B cell (primary cell): ENCODE data around the gene SLC39A13. TPM values are rescaled to one million over a fixed set of nuclear protein-coding genes. Genes with fewer than 3 reads are reported as not detected.

ENCODE experiments used
- ATAC-seq: fragments of 200-7000 bp; cut with Tn5 transposase; one replicate; pipeline ENCODE4 v1.10.0; 2021; ENCODE audit warnings: low read depth, mild to moderate bottlenecking, moderate number of reproducible peaks, moderate library complexity
- CTCF ChIA-PET: fragments of 350-600 bp; sonication (Branson Sonifier 250); formaldehyde crosslinking; loops from one replicate; lab custom pipeline; 2021; ENCODE audit warnings: antibody characterized with exemption, inconsistent platforms; lab: Charles Lee
- POLR2A ChIA-PET: fragments of 350-600 bp; sonication (Branson Sonifier 250); formaldehyde crosslinking; loops from one replicate; lab custom pipeline; 2021; ENCODE audit warnings: antibody characterized with exemption; lab: Charles Lee
- DNase-seq: peaks from one replicate; pipeline ENCODE4 v3.0.0; 2013
- H2AFZ ChIP-seq: 2 replicates; pipeline ENCODE4 v1.6.1; 2012; ENCODE audit warnings: mild to moderate bottlenecking, low read depth, low read length; ENCODE audit not compliant: insufficient read depth, poor library complexity, severe bottlenecking
- H3K27ac ChIP-seq, 2 donors: 1 replicate in 1 of 2; 2 replicates in 1 of 2; pipeline ENCODE4 v1.5.1; 2012 to 2013; ENCODE audit warnings: low read length in 2 of 2, mild to moderate bottlenecking in 2 of 2, moderate library complexity in 1 of 2
- H3K27me3 ChIP-seq, 4 experiments: fragments of 200-600 bp in 1 of 4; sonication (generic) in 1 of 4; replicated peaks in 1 of 4; 1 replicate in 2 of 4; 2 replicates in 2 of 4; pipeline versions ENCODE4 v1.6.1 to v1.7.0; 2013 to 2016; ENCODE audit warnings: low read length in 3 of 4, mild to moderate bottlenecking in 2 of 4, mixed read lengths in 1 of 4, moderate library complexity in 1 of 4; ENCODE audit not compliant: insufficient read depth in 4 of 4, control insufficient read depth in 3 of 4; ENCODE audit errors: control extremely low read depth in 1 of 4
- H3K36me3 ChIP-seq, 2 experiments: replicated peaks in 1 of 2; 1 replicate in 1 of 2; 2 replicates in 1 of 2; pipeline versions ENCODE4 v1.6.1 to v1.7.1; 2013; ENCODE audit warnings: low read length in 1 of 2; ENCODE audit not compliant: insufficient read depth in 2 of 2, control insufficient read depth in 1 of 2; ENCODE audit errors: control extremely low read depth in 1 of 2, extremely low read depth in 1 of 2
- H3K4me1 ChIP-seq, 2 donors: fragments of 200-600 bp in 1 of 2; sonication (generic) in 1 of 2; 1 replicate in 1 of 2; 2 replicates in 1 of 2; pipeline versions ENCODE4 v1.5.1 to v1.6.1; 2013 to 2017; ENCODE audit warnings: low read length in 2 of 2; ENCODE audit not compliant: control insufficient read depth in 2 of 2, insufficient read depth in 2 of 2
- H3K4me2 ChIP-seq: replicated peaks from 2 replicates; pipeline ENCODE3; 2012; ENCODE audit warnings: mild to moderate bottlenecking, low read depth, low read length; ENCODE audit not compliant: poor library complexity, severe bottlenecking
- H3K4me3 ChIP-seq, 5 experiments: fragments of 200-600 bp in 1 of 5; sonication (generic) in 1 of 5; 1 replicate in 3 of 5; 2 replicates in 2 of 5; pipeline versions ENCODE4 v1.5.1 to v1.7.0; 2011 to 2016; ENCODE audit warnings: low read length in 4 of 5, mild to moderate bottlenecking in 4 of 5, low read depth in 2 of 5, control low read depth in 1 of 5, moderate library complexity in 1 of 5; ENCODE audit not compliant: insufficient read depth in 1 of 5; ENCODE audit errors: control extremely low read depth in 1 of 5, extremely low read depth in 1 of 5
- H3K79me2 ChIP-seq: fragments of 200-600 bp; sonication (generic); one replicate; pipeline ENCODE4 v1.6.0; 2016; ENCODE audit warnings: low read length; ENCODE audit not compliant: control insufficient read depth, insufficient read depth
- H3K9ac ChIP-seq: fragments of 200-600 bp; sonication (generic); 2 replicates; pipeline ENCODE4 v1.6.1; 2017; ENCODE audit warnings: mild to moderate bottlenecking, low read length, moderate library complexity
- H3K9me3 ChIP-seq, 3 donors: one replicate each; pipeline versions ENCODE4 v1.6.1 to v1.7.1; 2013; ENCODE audit warnings: low read length in 2 of 3; ENCODE audit not compliant: control insufficient read depth in 2 of 3, insufficient read depth in 1 of 3; ENCODE audit errors: control extremely low read depth in 1 of 3
- H4K20me1 ChIP-seq: 2 replicates; pipeline ENCODE4 v1.6.0; 2012; ENCODE audit warnings: mild to moderate bottlenecking, low read length; ENCODE audit not compliant: insufficient read depth, control insufficient read depth, poor library complexity, severe bottlenecking
- H3K27ac Mint-ChIP-seq: one replicate; pipeline ENCODE4 v1.8.0; 2021; ENCODE audit warnings: mixed read lengths
- H3K27me3 Mint-ChIP-seq: one replicate; pipeline ENCODE4 v1.8.0; 2021; ENCODE audit warnings: mixed read lengths
- H3K4me1 Mint-ChIP-seq: one replicate; pipeline ENCODE4 v1.8.0; 2021; ENCODE audit warnings: mixed read lengths
- H3K4me3 Mint-ChIP-seq: one replicate; pipeline ENCODE4 v1.8.0; 2021; ENCODE audit warnings: mixed read lengths
- H3K9me3 Mint-ChIP-seq: one replicate; pipeline ENCODE4 v1.8.0; 2022; ENCODE audit warnings: mixed read lengths; ENCODE audit not compliant: insufficient read depth
- CTCF ChIP-seq: fragments of 200-600 bp; IDR thresholded peaks from one replicate; pipeline ENCODE4 v1.8.0; 2022; ENCODE audit warnings: antibody characterized with exemption, mild to moderate bottlenecking
- EZH2 ChIP-seq: IDR thresholded peaks from 2 replicates; pipeline ENCODE4 v1.6.1; 2012; ENCODE audit warnings: borderline replicate concordance, low read depth, mild to moderate bottlenecking, moderate library complexity, low read length; ENCODE audit not compliant: insufficient read depth, poor library complexity, severe bottlenecking
- WGBS: methylation state at CpG from one replicate; pipeline ENCODE4 v1.1.5; 2013; ENCODE audit warnings: missing lambda C conversion rate; ENCODE audit not compliant: insufficient coverage; 5-methylcytosine and 5-hydroxymethylcytosine counted together
- intact Hi-C: fragments of 100-400 bp; cut with micrococcal nuclease; formaldehyde crosslinking; loops from one replicate; pipeline ENCODE4 v1.10.0; 2022
- polyA plus RNA-seq: library from polyadenylated mRNA; depleted of rRNA; stranded (reverse); fragments of >200 nt; gene quantifications from 2 replicates; pipeline ENCODE4 v1.2.3, GENCODE V29; 2012
- total RNA-seq, 2 donors: library from RNA; stranded (reverse); fragments of 120-200 nt in 1 of 2; gene quantifications; 1 replicate in 1 of 2; 2 replicates in 1 of 2; pipeline versions ENCODE4 v1.2.3 to v1.2.4, GENCODE V29; 2013 to 2022

Gene SLC39A13
- total and polyA plus RNA-seq, 2 donors (not counting 1 experiment from before 2014, with no cell fraction given) = 33.0 to 55.7 TPM

- Histone ChIP-seq H3K79me2 (peaks cover 98% of the 10 kb centered on the region), H3K27ac (peak overlapping the region; percentile 96 to 97), H3K4me2 (peak overlapping the region; percentile 100), H3K36me3 (peaks cover 0 to 34% of the 10 kb centered on the region in 2 experiments), H3K4me1 (peaks cover 45 to 51% of the 10 kb centered on the region in 2 donors), H3K9ac (peak overlapping the region; percentile 99), H3K9me3 (no peaks in the 10 kb centered on the region), H4K20me1 (peaks cover 45% of the 10 kb centered on the region), H2AFZ (no peak overlapping the region), H3K4me3 (peak overlapping the region; percentile 47 to 99 (median 91)), H3K27me3 (no peaks in the 10 kb centered on the region)
- DNase-seq = peak; percentile 44
- 6% methylated on average over 13 of the region's 14 CpGs for WGBS
- Mint-ChIP-seq H3K27ac (no peak overlapping the region), H3K9me3 (no peaks in the 10 kb centered on the region), H3K4me1 (peaks cover 42% of the 10 kb centered on the region), H3K4me3 (peak overlapping the region; percentile 92), H3K27me3 (no peaks in the 10 kb centered on the region)
- TF ChIP-seq EZH2 = no peak
- no peak for TF ChIP-seq CTCF
- ChIA-PET POLR2A (interaction anchor here (0.6 to 4.1 kb wide), 7 partner anchors 17 to 162 kb away, joined by 3 to 50 read pairs (median 12); partner anchors contain the start of gene DDB2), CTCF (interaction anchor here (0.7 to 2.6 kb wide), 8 partner anchors 14 to 35 kb away, joined by 3 to 18 read pairs (median 4); partner anchors contain the start of gene SLC39A13)
- intact Hi-C loops = loop anchor here (10.0 kb wide), 1 partner anchor 52 kb away; no protein-coding TSS in a partner anchor
- no peak for ATAC-seq
Observed at GRCh38 chr11:47376525-47377371, 31.6 kb upstream of the SLC39A13 start.
